Measurements from ENCODE around the gene PAPPA. TPM values are rescaled to one million over a fixed set of nuclear protein-coding genes. Genes with fewer than 3 reads are reported as not detected.

The PAPPA gene
- total and polyA plus RNA-seq, 9 of the 15 experiments (the other 6 are each of a cell fraction or from before 2014, with no cell fraction given) = 0.06 to 0.18 (median 0.11) TPM

DNA sequence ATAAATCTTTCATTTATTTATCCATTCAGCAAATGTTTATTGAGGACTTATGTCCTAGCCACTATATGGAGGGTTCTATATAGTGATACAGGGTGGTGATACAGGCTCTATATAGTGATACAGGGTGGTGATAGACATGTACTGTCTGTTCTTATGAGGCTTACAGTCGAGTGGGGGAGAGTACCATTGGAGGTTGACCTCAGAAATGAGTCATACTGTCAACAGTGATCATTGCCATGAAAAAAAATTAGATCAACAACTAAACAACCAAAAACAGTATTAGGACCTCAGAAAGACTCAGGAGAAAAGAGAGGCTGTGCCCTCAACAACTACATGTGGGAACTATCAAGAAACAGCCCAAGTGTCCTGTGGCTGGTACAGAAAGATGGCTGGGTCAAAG, 22.0 kb downstream of the PAPPA start (continued):
- TF ChIP-seq ZEB2 (IDR thresholded peaks at IDR 0.05) = no peak
- TF ChIP-seq ZNF143 (CRISPR knock-in tag; IDR thresholded peaks at IDR 0.05) = no peak

DNA sequence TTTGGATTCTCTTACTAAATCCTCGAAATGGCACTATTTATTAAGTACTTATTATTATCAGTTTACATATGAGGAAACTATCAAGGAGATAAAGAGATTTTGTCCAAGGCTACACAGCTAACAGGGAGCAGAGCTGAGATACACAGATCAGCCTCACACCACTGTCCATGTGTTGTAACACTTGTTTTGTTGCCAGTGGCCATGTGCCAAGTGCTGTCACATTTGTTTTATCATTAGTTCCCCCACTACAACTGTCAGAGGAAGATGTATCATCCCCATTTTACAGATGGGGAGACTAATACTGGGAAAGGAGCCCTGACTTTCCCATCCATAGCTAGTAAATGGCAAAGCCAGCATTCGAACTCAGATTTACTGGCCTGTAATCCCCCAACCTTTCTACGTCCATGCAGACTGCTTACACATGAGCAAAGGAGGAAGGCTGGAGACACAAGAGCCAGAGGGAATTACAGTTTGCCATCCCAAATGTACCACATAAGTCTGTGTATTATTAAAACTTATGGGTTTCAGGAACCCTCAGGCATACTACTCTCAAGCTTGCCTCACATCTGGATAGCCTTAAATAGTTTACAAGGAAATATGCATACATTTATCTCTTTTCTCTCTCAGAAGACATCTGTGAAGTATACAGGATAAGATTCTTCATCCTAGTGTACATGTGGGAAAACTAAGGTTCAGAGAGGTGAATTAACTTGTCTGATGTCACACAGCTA, 25.1 kb downstream of the PAPPA start:
- ChIA-PET CTCF (ENCODE audit: low intra/inter-chr PET ratio) (no interaction called here), POLR2A (interaction anchor here (0.6 to 0.7 kb wide), 3 partner anchors 54 to 245 kb away, joined by 3 to 4 read pairs (median 3); no protein-coding TSS in a partner anchor)
- H3K79me2 ChIP-seq (ENCODE audit: control insufficient read depth, insufficient read depth, low read length) = no peaks in the 10 kb centered on the region
- 0 out of 5 replicates have a peak, but pooled peaks cover 0 to 5% of the 10 kb centered on the region in 2 experiments for H3K27me3 ChIP-seq (ENCODE audit: control insufficient read depth in 2 of 2, insufficient read depth in 2 of 2, low read length in 2 of 2)
- no peak for ATAC-seq
- H3K27ac ChIP-seq (ENCODE audit: extremely low read depth, low read depth, low read length) = no peak overlapping the region
- TF ChIP-seq RBM25 (IDR thresholded peaks at IDR 0.05; ENCODE audit: low read depth, low read length, severe bottlenecking) (peak; percentile 58), U2AF2 (optimal IDR thresholded peaks at IDR 0.05; ENCODE audit: low read depth, low read length) (no peak), ZFP36 (IDR thresholded peaks at IDR 0.05; ENCODE audit: low read depth, low read length, partially characterized antibody) (peak; percentile 15)
- no peak overlapping the region for H3K4me2 ChIP-seq (ENCODE audit: insufficient read depth, low read length)
- no peak overlapping the region for H2AFZ ChIP-seq (ENCODE audit: low read depth, low read length)
- no TSS peak for BruUV-seq (replicated peaks)
- FAIRE-seq = no peak
- intact Hi-C loops (cut with micrococcal nuclease) (no loop called here), in situ Hi-C loops (cut with MboI) (no loop called here)
- no peaks in the 10 kb centered on the region for H3K36me3 ChIP-seq (ENCODE audit: control insufficient read depth, insufficient read depth, low read length)
- WGBS (ENCODE audit: insufficient coverage, low coverage, missing lambda C conversion rate) = 2% methylated on average over 3 of the region's 3 CpGs
- H3K9me3 ChIP-seq (replicated peaks; ENCODE audit: control insufficient read depth, insufficient read depth, low read depth, low read length) = no peaks in the 10 kb centered on the region
- no peaks in the 10 kb centered on the region for H3K9me1 ChIP-seq (ENCODE audit: control insufficient read depth, insufficient read depth, low read length)
- H3K9ac ChIP-seq (ENCODE audit: insufficient read depth in 1 of 2, low read depth in 2 of 2, low read length in 2 of 2) = no peak overlapping the region
- no peak for DNase-seq (ENCODE audit: extremely low read depth in 1 of 4, low spot score in 3 of 4)
- no peaks in the 10 kb centered on the region for H4K20me1 ChIP-seq (replicated peaks; ENCODE audit: control insufficient read depth, insufficient read depth, low read length)
- H3K4me1 ChIP-seq (replicated peaks in 1 of 2; ENCODE audit: control insufficient read depth in 2 of 2, insufficient read depth in 2 of 2, low read length in 2 of 2) = no peaks in the 10 kb centered on the region
- H3K4me3 ChIP-seq = no peak overlapping the region
